Panc1 (cell line): ENCODE measurements around the gene BBS9. TPM values are rescaled to one million over a fixed set of nuclear protein-coding genes. Genes with fewer than 3 reads are reported as not detected.

Experiments
- ATAC-seq: fragments of 200-7000 bp; cut with Tn5 transposase; 2 replicates; pipeline ENCODE4 v1.9.1; 2020; ENCODE audit warnings: mild to moderate bottlenecking, moderate library complexity
- BruUV-seq: library from RNA; stranded (reverse); fragments of 400-500 nt; replicated peaks from 2 replicates; lab custom pipeline; 2021; lab: Mats Ljungman, UMichigan
- CTCF ChIA-PET: fragments of 300-600 bp; sonication (Branson Sonifier 250); formaldehyde crosslinking; loops from one replicate; lab custom pipeline; 2022; ENCODE audit warnings: antibody characterized with exemption; lab: Charles Lee
- POLR2A ChIA-PET: fragments of 300-600 bp; sonication (Branson Sonifier 250); formaldehyde crosslinking; loops from one replicate; lab custom pipeline; 2022; ENCODE audit warnings: antibody characterized with exemption; lab: Charles Lee
- DNase-seq: peaks from one replicate; pipeline ENCODE4 v3.0.0-alpha.2; 2010; ENCODE audit warnings: low read depth, low spot score
- H3K27ac ChIP-seq: 2 replicates; pipeline ENCODE4 v1.5.1; 2011; ENCODE audit warnings: mild to moderate bottlenecking, low read length, inconsistent platforms
- H3K27me3 ChIP-seq: fragments of 200-500 bp; sonication (Bioruptor generic); 2 replicates; pipeline ENCODE4 v1.6.0; 2014; ENCODE audit warnings: low read length, inconsistent platforms; ENCODE audit not compliant: control insufficient read depth, insufficient read depth
- H3K36me3 ChIP-seq: fragments of 200-500 bp; sonication (Bioruptor generic); 2 replicates; pipeline ENCODE4 v1.5.1; 2014; ENCODE audit warnings: inconsistent platforms, mild to moderate bottlenecking, low read length, moderate library complexity; ENCODE audit not compliant: control insufficient read depth, insufficient read depth
- H3K4me1 ChIP-seq: 2 replicates; pipeline ENCODE4 v1.5.1; 2011; ENCODE audit warnings: inconsistent platforms, mild to moderate bottlenecking, low read length, moderate library complexity; ENCODE audit not compliant: control insufficient read depth, insufficient read depth
- H3K4me3 ChIP-seq, 2 experiments: 2 replicates each; pipeline ENCODE4 v1.5.1; 2011 to 2012; ENCODE audit warnings: low read depth in 2 of 2, low read length in 2 of 2, mild to moderate bottlenecking in 2 of 2, inconsistent platforms in 1 of 2, moderate library complexity in 1 of 2
- H3K9me3 ChIP-seq: fragments of 200-500 bp; sonication (Bioruptor generic); 2 replicates; pipeline ENCODE4 v1.5.1; 2014; ENCODE audit warnings: low read depth, mild to moderate bottlenecking, inconsistent platforms, low read length, moderate library complexity; ENCODE audit not compliant: control insufficient read depth, insufficient read depth
- POLR2AphosphoS5 ChIP-seq: IDR thresholded peaks from 2 replicates; pipeline ENCODE4 v1.6.1; 2012; ENCODE audit warnings: mild to moderate bottlenecking, low read depth, low read length, moderate library complexity
- SIN3A ChIP-seq: IDR thresholded peaks from 2 replicates; pipeline ENCODE4 v1.6.1; 2012; ENCODE audit warnings: low read depth, mild to moderate bottlenecking, low read length, moderate library complexity, borderline replicate concordance; ENCODE audit not compliant: insufficient read depth
- TCF7L2 ChIP-seq: IDR thresholded peaks from 2 replicates; pipeline ENCODE4 v1.6.1; 2011; ENCODE audit warnings: mild to moderate bottlenecking, low read depth, low read length, inconsistent platforms
- in situ Hi-C: cut with HindIII; loops from 2 replicates; pipeline ENCODE4 v1.10.0; 2016; ENCODE audit warnings: low sequenced_read_pairs, low pct_unique_long_range_greater_than_20kb
- intact Hi-C: fragments of 100-400 bp; cut with micrococcal nuclease; formaldehyde crosslinking; loops from one replicate; pipeline ENCODE4 v1.10.0; 2022; ENCODE audit not compliant: unreplicated experiment
- total RNA-seq: library from RNA; stranded (reverse); gene quantifications from one replicate; pipeline ENCODE4 v1.2.1, GENCODE V29; 2021; ENCODE audit not compliant: unreplicated experiment
- TF ChIP-seq, protein P1 (sequence below): fragments of 450-650 bp; IDR thresholded peaks from 2 replicates; pipeline ENCODE4 v1.5.1; 2017; ENCODE audit warnings: mild to moderate bottlenecking
- TF ChIP-seq, protein P2 (sequence below), 2 experiments: IDR thresholded peaks; 2 replicates each; pipeline ENCODE4 v1.6.1; 2011 to 2012; ENCODE audit warnings: low read depth in 2 of 2, control low read depth in 1 of 2, low read length in 1 of 2, mild to moderate bottlenecking in 1 of 2, moderate library complexity in 1 of 2; ENCODE audit not compliant: insufficient read depth in 1 of 2

BBS9 gene
- total RNA-seq, 1 experiment from 2014 or later: 6.9 TPM

DNA sequence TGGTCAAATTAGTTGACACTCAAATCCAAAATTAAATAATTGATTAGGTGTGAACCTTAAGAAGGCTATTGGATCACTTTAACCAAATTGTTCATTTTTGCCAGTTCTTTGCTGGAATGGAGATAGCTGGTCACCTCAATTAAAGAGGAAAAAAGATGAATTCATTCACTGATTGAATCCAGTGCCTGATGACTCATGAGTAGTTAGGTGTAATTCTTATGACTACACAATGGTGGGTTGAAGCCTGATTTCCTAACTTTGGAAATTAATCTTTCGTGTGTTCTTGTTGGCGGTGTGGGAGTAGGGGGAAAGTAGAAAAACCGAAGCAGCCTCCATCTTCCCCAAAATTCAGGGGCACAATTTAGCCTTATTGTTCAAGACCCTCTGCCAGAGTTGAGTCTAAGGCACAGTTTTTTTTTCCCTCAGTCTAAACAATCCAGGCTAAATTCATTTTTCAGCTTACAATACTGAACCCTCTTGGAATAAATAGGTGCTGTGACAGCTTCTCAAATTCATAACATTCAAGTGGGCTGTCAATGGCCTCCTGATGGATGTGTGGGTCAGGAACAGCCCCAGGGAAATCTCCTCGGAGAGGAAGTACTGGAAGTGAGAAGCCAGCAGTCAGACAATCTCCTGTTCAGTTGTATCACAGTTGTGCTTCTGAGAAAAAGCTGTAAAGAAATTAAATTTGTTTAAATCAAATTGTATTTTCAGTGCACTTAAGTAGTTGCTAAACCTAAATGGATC is 356.6 kb downstream of the BBS9 start:
- intact Hi-C loops (no loop called here), in situ Hi-C loops (no loop called here)
- ATAC-seq: no peak
- no peaks in the 10 kb centered on the region for H3K9me3 ChIP-seq
- ChIA-PET CTCF (interaction anchor here (0.7 kb wide), 1 partner anchor 10 kb away, joined by 8 read pairs; no protein-coding TSS in a partner anchor), POLR2A (no interaction called here)
- no TSS peak for BruUV-seq
- H3K4me3 ChIP-seq: no peak overlapping the region
- no peaks in the 10 kb centered on the region for H3K4me1 ChIP-seq
- no peaks in the 10 kb centered on the region for H3K36me3 ChIP-seq
- no peak for DNase-seq
- no peak overlapping the region for H3K27ac ChIP-seq
- TF ChIP-seq POLR2AphosphoS5: no peak
- TF ChIP-seq, protein P1, sequence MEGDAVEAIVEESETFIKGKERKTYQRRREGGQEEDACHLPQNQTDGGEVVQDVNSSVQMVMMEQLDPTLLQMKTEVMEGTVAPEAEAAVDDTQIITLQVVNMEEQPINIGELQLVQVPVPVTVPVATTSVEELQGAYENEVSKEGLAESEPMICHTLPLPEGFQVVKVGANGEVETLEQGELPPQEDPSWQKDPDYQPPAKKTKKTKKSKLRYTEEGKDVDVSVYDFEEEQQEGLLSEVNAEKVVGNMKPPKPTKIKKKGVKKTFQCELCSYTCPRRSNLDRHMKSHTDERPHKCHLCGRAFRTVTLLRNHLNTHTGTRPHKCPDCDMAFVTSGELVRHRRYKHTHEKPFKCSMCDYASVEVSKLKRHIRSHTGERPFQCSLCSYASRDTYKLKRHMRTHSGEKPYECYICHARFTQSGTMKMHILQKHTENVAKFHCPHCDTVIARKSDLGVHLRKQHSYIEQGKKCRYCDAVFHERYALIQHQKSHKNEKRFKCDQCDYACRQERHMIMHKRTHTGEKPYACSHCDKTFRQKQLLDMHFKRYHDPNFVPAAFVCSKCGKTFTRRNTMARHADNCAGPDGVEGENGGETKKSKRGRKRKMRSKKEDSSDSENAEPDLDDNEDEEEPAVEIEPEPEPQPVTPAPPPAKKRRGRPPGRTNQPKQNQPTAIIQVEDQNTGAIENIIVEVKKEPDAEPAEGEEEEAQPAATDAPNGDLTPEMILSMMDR: no peak
- TF ChIP-seq TCF7L2: no peak
- TF ChIP-seq, protein P2, sequence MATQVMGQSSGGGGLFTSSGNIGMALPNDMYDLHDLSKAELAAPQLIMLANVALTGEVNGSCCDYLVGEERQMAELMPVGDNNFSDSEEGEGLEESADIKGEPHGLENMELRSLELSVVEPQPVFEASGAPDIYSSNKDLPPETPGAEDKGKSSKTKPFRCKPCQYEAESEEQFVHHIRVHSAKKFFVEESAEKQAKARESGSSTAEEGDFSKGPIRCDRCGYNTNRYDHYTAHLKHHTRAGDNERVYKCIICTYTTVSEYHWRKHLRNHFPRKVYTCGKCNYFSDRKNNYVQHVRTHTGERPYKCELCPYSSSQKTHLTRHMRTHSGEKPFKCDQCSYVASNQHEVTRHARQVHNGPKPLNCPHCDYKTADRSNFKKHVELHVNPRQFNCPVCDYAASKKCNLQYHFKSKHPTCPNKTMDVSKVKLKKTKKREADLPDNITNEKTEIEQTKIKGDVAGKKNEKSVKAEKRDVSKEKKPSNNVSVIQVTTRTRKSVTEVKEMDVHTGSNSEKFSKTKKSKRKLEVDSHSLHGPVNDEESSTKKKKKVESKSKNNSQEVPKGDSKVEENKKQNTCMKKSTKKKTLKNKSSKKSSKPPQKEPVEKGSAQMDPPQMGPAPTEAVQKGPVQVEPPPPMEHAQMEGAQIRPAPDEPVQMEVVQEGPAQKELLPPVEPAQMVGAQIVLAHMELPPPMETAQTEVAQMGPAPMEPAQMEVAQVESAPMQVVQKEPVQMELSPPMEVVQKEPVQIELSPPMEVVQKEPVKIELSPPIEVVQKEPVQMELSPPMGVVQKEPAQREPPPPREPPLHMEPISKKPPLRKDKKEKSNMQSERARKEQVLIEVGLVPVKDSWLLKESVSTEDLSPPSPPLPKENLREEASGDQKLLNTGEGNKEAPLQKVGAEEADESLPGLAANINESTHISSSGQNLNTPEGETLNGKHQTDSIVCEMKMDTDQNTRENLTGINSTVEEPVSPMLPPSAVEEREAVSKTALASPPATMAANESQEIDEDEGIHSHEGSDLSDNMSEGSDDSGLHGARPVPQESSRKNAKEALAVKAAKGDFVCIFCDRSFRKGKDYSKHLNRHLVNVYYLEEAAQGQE (IDR thresholded peaks at IDR 0.05; ENCODE audit: insufficient read depth in 1 of 2, low read depth in 2 of 2, low read length in 1 of 2): no peak
- TF ChIP-seq SIN3A: no peak
- no peaks in the 10 kb centered on the region for H3K27me3 ChIP-seq

DNA sequence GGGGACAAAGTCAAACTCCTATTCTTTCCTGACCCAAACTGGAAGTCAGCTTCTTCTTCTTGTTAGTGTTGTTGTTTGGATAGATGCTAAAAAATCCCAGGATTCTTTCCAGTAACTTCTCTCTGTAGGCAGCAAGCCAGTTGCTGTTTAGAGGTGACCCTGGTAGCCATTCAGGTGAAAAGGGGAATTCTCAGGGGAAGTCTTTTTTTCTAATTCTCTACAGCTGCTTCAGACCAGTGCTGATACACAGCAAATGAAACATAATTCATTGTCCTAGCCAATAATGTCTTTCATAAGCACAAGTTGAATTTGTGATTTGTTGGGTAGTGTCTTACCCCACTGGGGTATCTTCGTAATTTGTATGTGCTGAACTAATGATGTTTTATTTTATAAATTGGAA is 357.3 kb downstream of the BBS9 start:
- intact Hi-C loops: no loop called here

More for the DNA sequence above, 357.3 kb downstream of the BBS9 start:
- BruUV-seq: no TSS peak
- ChIA-PET POLR2A (no interaction called here), CTCF (interaction anchor here (0.7 kb wide), 1 partner anchor 9 kb away, joined by 8 read pairs; no protein-coding TSS in a partner anchor)
- Histone ChIP-seq H3K27ac (no peak overlapping the region), H3K9me3 (no peaks in the 10 kb centered on the region), H3K36me3 (no peaks in the 10 kb centered on the region), H3K4me1 (no peaks in the 10 kb centered on the region), H3K4me3 (no peak overlapping the region), H3K27me3 (no peaks in the 10 kb centered on the region)
- ATAC-seq (no peak), DNase-seq (no peak)
- in situ Hi-C loops: no loop called here
- TF ChIP-seq, protein P1: no peak
- TF ChIP-seq, protein P2 (IDR thresholded peaks at IDR 0.05; ENCODE audit: insufficient read depth in 1 of 2, low read depth in 2 of 2, low read length in 1 of 2): no peak
- TF ChIP-seq TCF7L2 (no peak), POLR2AphosphoS5 (no peak), SIN3A (no peak)
